Right lobe of liver (tissue), 4 donors: ENCODE measurements around the gene DUSP2.

ENCODE experiments used
- POLR2A ChIP-seq: fragments of 450-650 bp; IDR thresholded peaks from one replicate; pipeline ENCODE4 v1.6.1; 2017; ENCODE audit warnings: antibody characterized with exemption, mild to moderate bottlenecking
- TF ChIP-seq, protein P1 (sequence below), 4 donors: fragments of 200-600 bp in 3 of 4; fragments of 450-650 bp in 1 of 4; IDR thresholded peaks; one replicate each; pipeline versions ENCODE4 v1.5.1 to v1.8.0; 2016 to 2022; ENCODE audit warnings: antibody characterized with exemption in 4 of 4, mild to moderate bottlenecking in 2 of 4
- donor health status: DM: no; HTN: no; CAD: no.
- donor health status: DM: no; HTN: no; CAD: no.
- donor health status: DM: no; HTN: yes; CAD: no.

DNA sequence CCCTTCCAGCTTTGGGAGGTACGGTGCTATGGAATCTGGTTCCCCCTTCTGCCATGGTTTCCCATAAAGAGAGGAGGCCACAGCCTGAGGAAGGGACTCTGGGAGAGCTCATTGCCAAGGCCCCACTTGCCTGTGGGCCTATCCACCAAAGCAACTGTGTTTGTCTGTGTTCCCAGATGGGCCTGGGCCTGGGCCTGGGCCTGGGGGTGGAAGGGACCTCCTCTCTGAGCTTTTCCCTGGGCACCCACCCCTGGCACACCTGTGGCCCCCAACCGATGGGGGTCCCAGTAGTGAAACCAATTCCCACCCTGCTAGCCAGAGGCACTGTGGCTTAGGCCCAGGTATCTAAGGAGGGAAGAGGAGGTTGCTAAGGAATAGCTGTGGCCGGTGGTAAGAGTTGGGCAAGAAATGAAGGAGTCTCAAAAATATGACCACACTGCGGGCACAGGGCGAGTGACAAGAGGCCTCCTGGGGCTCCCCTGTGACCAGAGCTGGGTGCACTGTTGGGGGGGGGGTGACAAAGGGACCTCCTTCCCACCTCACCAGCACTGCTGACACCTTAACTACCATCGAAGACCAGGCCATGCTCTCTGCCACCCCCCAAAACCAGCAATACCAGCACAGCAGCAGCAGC lies 4.9 kb upstream of the DUSP2 start:
- TF ChIP-seq, protein P1, sequence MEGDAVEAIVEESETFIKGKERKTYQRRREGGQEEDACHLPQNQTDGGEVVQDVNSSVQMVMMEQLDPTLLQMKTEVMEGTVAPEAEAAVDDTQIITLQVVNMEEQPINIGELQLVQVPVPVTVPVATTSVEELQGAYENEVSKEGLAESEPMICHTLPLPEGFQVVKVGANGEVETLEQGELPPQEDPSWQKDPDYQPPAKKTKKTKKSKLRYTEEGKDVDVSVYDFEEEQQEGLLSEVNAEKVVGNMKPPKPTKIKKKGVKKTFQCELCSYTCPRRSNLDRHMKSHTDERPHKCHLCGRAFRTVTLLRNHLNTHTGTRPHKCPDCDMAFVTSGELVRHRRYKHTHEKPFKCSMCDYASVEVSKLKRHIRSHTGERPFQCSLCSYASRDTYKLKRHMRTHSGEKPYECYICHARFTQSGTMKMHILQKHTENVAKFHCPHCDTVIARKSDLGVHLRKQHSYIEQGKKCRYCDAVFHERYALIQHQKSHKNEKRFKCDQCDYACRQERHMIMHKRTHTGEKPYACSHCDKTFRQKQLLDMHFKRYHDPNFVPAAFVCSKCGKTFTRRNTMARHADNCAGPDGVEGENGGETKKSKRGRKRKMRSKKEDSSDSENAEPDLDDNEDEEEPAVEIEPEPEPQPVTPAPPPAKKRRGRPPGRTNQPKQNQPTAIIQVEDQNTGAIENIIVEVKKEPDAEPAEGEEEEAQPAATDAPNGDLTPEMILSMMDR (IDR thresholded peaks at IDR 0.05): no peak
- TF ChIP-seq POLR2A: no peak
